DND-41 (cell line): ENCODE results near the gene BLOC1S5.

Experiments
- EZH2 ChIP-seq: IDR thresholded peaks from 3 replicates; pipeline ENCODE4 v1.6.1; 2012; ENCODE audit warnings: borderline replicate concordance, low read depth, mild to moderate bottlenecking, moderate library complexity, low read length, inconsistent platforms; ENCODE audit not compliant: severe bottlenecking
- TF ChIP-seq, protein P1 (sequence below): IDR thresholded peaks from 2 replicates; pipeline ENCODE4 v1.5.1; 2012; ENCODE audit warnings: borderline replicate concordance, low read length, moderate library complexity, mild to moderate bottlenecking; ENCODE audit not compliant: poor library complexity, severe bottlenecking; ENCODE audit errors: extremely low read depth

DNA sequence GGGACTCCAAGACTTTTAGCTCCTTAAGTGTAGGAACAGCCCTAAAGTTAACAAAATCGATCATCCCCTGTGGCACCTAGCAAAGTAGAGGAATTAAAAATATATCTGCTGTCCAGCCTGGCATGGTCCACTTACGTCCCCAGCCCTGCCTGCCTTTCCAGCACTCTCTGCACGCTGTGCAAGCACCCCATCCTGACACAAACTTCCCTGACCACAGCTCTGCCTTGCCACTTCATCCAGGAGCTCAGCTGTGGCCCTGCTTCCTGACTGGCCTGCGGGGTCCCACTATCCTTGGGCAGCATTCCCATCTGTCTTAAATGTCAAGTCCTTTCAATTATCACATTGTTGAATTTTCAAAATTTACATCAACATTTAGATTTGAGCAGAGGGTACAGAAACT, 39.0 kb downstream of the BLOC1S5 start:
- TF ChIP-seq, protein P1, sequence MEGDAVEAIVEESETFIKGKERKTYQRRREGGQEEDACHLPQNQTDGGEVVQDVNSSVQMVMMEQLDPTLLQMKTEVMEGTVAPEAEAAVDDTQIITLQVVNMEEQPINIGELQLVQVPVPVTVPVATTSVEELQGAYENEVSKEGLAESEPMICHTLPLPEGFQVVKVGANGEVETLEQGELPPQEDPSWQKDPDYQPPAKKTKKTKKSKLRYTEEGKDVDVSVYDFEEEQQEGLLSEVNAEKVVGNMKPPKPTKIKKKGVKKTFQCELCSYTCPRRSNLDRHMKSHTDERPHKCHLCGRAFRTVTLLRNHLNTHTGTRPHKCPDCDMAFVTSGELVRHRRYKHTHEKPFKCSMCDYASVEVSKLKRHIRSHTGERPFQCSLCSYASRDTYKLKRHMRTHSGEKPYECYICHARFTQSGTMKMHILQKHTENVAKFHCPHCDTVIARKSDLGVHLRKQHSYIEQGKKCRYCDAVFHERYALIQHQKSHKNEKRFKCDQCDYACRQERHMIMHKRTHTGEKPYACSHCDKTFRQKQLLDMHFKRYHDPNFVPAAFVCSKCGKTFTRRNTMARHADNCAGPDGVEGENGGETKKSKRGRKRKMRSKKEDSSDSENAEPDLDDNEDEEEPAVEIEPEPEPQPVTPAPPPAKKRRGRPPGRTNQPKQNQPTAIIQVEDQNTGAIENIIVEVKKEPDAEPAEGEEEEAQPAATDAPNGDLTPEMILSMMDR = no peak
- no peak for TF ChIP-seq EZH2
